Upper lobe of left lung (tissue), 6 donors: ENCODE results near the gene L3MBTL1. TPM values are rescaled to one million over a fixed set of nuclear protein-coding genes. Genes with fewer than 3 reads are reported as not detected.

Source experiments
- ATAC-seq, 2 donors: fragments of 200-7000 bp; cut with Tn5 transposase; one replicate each; pipeline ENCODE4 v1.9.1; 2022; ENCODE audit warnings: mild to moderate bottlenecking in 2 of 2, moderate library complexity in 2 of 2; ENCODE audit not compliant: low FRiP score in 2 of 2
- DNase-seq, 2 donors: peaks; one replicate each; pipeline ENCODE4 v3.0.0-alpha.2; 2019 to 2020
- H3K27ac ChIP-seq, 4 donors: fragments of 200-600 bp; sonication (generic); one replicate each; pipeline ENCODE4 v1.5.1; 2016 to 2019
- H3K27me3 ChIP-seq, 4 donors: fragments of 200-600 bp; sonication (generic); one replicate each; pipeline ENCODE4 v1.5.1; 2017 to 2019
- H3K36me3 ChIP-seq, 4 donors: fragments of 200-600 bp; sonication (generic); one replicate each; pipeline ENCODE4 v1.5.1; 2016 to 2019
- H3K4me1 ChIP-seq, 4 donors: fragments of 200-600 bp; sonication (generic); one replicate each; pipeline ENCODE4 v1.5.1; 2018 to 2019
- H3K4me3 ChIP-seq, 4 donors: fragments of 200-600 bp; sonication (generic); one replicate each; pipeline ENCODE4 v1.5.1; 2017 to 2019; ENCODE audit warnings: mild to moderate bottlenecking in 2 of 4, moderate library complexity in 1 of 4
- H3K9me3 ChIP-seq, 4 donors: fragments of 200-600 bp; sonication (generic); one replicate each; pipeline ENCODE4 v1.5.1; 2018 to 2019
- EP300 ChIP-seq, 4 donors: sonication (generic); formaldehyde crosslinking; IDR thresholded peaks; one replicate each; pipeline ENCODE4 v1.5.1; 2017; ENCODE audit warnings: antibody characterized with exemption in 4 of 4, control low read depth in 2 of 4
- POLR2A ChIP-seq, 4 donors: fragments of 450-650 bp; IDR thresholded peaks; one replicate each; pipeline ENCODE4 v1.5.1; 2016 to 2017; ENCODE audit warnings: antibody characterized with exemption in 4 of 4, mild to moderate bottlenecking in 2 of 4
- POLR2AphosphoS5 ChIP-seq, 2 donors: sonication (generic); formaldehyde crosslinking; IDR thresholded peaks; one replicate each; pipeline ENCODE4 v1.5.1; 2017; ENCODE audit warnings: antibody characterized with exemption in 2 of 2
- WGBS, 2 donors: methylation state at CpG; one replicate each; pipeline ENCODE4 v1.1.5; 2017 to 2018; 5-methylcytosine and 5-hydroxymethylcytosine counted together
- total RNA-seq, 6 donors: library from RNA; depleted of rRNA in 4 of 6; stranded (reverse); fragments of >200 nt in 4 of 6; gene quantifications; one replicate each; pipeline versions ENCODE4 v1.1.0 to v1.2.1, GENCODE V29; 2016 to 2021
- TF ChIP-seq, protein P1 (sequence below), 6 experiments: fragments of 450-650 bp in 4 of 6; fragments of 200-600 bp in 2 of 6; sonication (generic) in 2 of 6; IDR thresholded peaks; one replicate each; pipeline ENCODE4 v1.5.1; 2016 to 2019; ENCODE audit warnings: antibody characterized with exemption in 6 of 6
- donor health status: DM: no; HTN: no; CAD: no; lungs with moderate emphysema.
- donor health status: DM: no; HTN: yes; CAD: no; lungs with severe emphysema.

The L3MBTL1 gene
- total RNA-seq, 6 donors from 2014 or later: 4.9 to 50.3 (median 11.3) TPM

DNA sequence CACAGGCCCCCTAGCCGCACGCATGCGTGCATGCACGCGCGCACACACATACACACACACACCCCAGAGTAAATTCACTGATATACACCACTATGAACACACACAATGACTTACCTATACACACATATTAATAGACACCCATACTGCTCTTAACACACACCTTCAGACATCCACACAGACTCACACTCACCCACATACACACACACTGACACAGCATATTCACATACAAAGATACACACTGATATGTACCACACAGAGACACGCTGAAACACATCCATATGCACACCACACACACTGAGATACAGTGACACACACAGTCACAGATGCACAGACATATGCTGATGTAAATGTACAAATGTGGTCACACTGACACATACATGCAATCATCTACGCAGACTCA, 57.0 kb downstream of the L3MBTL1 start:
- 91 to 98% methylated on average over 8 of the region's 8 CpGs for WGBS, 2 donors

DNA sequence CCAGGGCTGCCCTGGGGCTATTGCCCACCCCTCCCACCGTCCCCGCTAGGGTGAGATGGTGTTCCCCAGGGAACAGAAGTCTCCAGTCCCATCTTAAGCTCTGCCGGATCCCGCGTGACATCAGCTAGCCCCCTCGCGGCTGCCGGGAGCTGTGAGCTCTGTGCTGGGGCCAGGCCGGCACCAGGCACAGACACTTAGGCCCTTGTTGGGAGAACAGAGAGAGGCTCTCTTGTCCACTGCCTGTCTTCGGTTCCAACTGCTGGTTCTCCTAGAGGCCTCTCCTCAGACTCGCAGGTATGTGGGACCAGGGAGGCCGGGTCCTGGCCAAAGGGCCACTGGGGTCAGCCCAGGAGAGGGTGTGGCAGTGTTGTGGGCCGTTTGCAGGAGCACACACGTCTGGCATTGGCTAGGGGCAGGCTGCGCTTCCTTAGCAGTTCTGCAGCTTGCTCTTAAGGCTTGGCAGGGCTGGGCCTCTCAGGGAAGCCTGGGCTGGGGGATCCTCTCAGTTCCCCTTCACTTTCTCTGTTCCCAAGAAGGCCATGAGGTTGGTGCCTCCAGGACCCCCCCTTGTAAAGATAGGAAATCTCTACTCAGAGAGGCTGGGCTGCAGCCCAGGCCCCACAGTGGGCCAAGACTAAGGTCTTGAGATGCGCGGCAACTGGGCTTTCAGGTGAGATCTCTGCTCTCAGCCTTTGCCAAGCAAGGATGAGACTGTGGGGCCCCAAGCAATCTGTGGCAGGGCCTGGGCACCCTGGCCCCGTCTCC, 57.7 kb downstream of the L3MBTL1 start:
- Histone ChIP-seq H3K36me3 (no peaks in the 10 kb centered on the region), H3K27me3 (no peaks in the 10 kb centered on the region), H3K27ac (no peak overlapping the region), H3K9me3 (no peaks in the 10 kb centered on the region), H3K4me1 (peaks cover 0 to 5% (median 2%) of the 10 kb centered on the region in 4 donors), H3K4me3 (no peak overlapping the region)
- ATAC-seq (no peak), DNase-seq (peak in 1 of 2 donors; percentile 69)
- TF ChIP-seq POLR2A (IDR thresholded peaks at IDR 0.05) (no peak), EP300 (IDR thresholded peaks at IDR 0.05) (no peak), POLR2AphosphoS5 (IDR thresholded peaks at IDR 0.05) (no peak)
- TF ChIP-seq, protein P1, sequence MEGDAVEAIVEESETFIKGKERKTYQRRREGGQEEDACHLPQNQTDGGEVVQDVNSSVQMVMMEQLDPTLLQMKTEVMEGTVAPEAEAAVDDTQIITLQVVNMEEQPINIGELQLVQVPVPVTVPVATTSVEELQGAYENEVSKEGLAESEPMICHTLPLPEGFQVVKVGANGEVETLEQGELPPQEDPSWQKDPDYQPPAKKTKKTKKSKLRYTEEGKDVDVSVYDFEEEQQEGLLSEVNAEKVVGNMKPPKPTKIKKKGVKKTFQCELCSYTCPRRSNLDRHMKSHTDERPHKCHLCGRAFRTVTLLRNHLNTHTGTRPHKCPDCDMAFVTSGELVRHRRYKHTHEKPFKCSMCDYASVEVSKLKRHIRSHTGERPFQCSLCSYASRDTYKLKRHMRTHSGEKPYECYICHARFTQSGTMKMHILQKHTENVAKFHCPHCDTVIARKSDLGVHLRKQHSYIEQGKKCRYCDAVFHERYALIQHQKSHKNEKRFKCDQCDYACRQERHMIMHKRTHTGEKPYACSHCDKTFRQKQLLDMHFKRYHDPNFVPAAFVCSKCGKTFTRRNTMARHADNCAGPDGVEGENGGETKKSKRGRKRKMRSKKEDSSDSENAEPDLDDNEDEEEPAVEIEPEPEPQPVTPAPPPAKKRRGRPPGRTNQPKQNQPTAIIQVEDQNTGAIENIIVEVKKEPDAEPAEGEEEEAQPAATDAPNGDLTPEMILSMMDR (IDR thresholded peaks at IDR 0.05): no peak
- 78 to 100% methylated on average over 2 to 13 of the region's 18 CpGs for WGBS, 2 donors

More for the DNA sequence above, 57.0 kb downstream of the L3MBTL1 start:
- DNase-seq: no peak
- H3K27me3 ChIP-seq: no peaks in the 10 kb centered on the region
- H3K27ac ChIP-seq: no peak overlapping the region
- no peaks in the 10 kb centered on the region for H3K36me3 ChIP-seq
- no peak for ATAC-seq
- TF ChIP-seq POLR2A (IDR thresholded peaks at IDR 0.05) (no peak), EP300 (IDR thresholded peaks at IDR 0.05) (no peak), POLR2AphosphoS5 (IDR thresholded peaks at IDR 0.05) (no peak)
- TF ChIP-seq, protein P1 (IDR thresholded peaks at IDR 0.05): no peak
- no peak overlapping the region for H3K4me3 ChIP-seq
- no peaks in the 10 kb centered on the region for H3K9me3 ChIP-seq
- peaks cover 0 to 5% (median 2%) of the 10 kb centered on the region in 4 donors for H3K4me1 ChIP-seq

DNA sequence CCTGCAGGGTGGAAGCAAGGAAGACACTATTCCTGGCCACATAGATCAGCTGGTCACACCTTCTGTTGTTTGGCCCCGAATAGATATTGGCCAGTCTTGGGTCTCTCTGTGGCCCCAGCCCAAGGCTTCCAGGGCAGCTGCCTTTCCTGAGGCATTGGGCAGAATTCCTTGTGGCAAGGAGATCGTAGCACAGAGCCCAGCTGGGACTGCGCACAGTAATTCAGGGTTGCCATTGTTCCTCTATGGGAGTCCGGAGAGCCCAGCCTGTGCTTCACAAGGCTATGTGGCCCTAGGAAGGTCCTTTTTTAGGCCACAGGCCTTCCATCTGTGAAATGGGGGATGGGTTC, 58.2 kb downstream of the L3MBTL1 start:
- DNase-seq (no peak), ATAC-seq (no peak)
- Histone ChIP-seq H3K27me3 (no peaks in the 10 kb centered on the region), H3K36me3 (no peaks in the 10 kb centered on the region), H3K4me3 (no peak overlapping the region), H3K27ac (no peak overlapping the region), H3K4me1 (peaks cover 0 to 5% (median 2%) of the 10 kb centered on the region in 4 donors), H3K9me3 (no peaks in the 10 kb centered on the region)
- WGBS, 2 donors: 80 to 92% methylated on average over 1 to 4 of the region's 4 CpGs
- TF ChIP-seq, protein P1 (IDR thresholded peaks at IDR 0.05): no peak
- TF ChIP-seq EP300 (IDR thresholded peaks at IDR 0.05) (no peak), POLR2AphosphoS5 (IDR thresholded peaks at IDR 0.05) (no peak), POLR2A (IDR thresholded peaks at IDR 0.05) (no peak)

DNA sequence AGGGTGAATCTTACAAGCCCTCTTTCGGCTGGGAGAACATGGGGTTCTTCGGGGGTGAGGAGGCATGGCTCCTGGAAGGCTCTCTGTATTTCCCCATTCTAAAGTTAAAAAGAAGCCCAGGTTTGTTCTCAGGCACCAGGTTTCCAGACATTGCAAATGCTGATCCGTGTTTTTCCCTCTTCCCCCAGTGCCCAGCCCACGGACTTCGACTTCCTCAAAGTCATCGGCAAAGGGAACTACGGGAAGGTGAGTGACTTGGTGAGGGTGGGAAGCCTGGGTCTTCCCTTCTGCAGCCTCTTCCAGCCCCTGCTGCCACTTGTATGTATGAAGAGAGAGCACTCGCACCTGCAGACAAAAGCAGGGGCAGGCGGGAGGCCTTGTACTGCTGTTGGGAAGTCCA, 60.0 kb downstream of the L3MBTL1 start:
- TF ChIP-seq POLR2A (IDR thresholded peaks at IDR 0.05) (no peak), EP300 (IDR thresholded peaks at IDR 0.05) (no peak), POLR2AphosphoS5 (IDR thresholded peaks at IDR 0.05) (no peak)
- TF ChIP-seq, protein P1 (IDR thresholded peaks at IDR 0.05): no peak
- DNase-seq (no peak), ATAC-seq (no peak)
- H3K4me1 ChIP-seq: peaks cover 0 to 5% (median 2%) of the 10 kb centered on the region in 4 donors
- no peaks in the 10 kb centered on the region for H3K27me3 ChIP-seq
- 74 to 78% methylated on average over 8 to 9 of the region's 9 CpGs for WGBS, 2 donors
- H3K27ac ChIP-seq: no peak overlapping the region
- no peak overlapping the region for H3K4me3 ChIP-seq
- no peaks in the 10 kb centered on the region for H3K36me3 ChIP-seq
- no peaks in the 10 kb centered on the region for H3K9me3 ChIP-seq

DNA sequence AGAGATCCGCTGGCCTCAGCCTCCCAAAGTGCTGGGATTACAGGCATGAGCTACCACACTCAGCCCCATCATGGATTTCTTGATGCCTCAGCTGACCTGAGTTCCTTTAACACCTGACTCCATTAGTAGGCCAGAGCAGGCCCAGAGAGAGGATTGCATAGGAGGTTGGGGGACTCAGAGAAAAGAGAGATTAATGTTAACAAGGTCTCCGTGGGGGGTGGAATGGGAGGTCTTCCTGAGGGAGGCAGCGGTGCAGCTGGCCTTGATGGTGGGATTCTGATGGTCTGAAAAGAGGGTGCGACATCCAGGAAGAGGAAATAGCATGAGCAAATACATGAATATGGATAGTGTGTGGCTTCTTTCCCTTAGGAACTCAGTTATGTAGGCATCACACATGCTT, 61.2 kb downstream of the L3MBTL1 start:
- TF ChIP-seq POLR2A (IDR thresholded peaks at IDR 0.05): no peak
- no peak for TF ChIP-seq EP300 (IDR thresholded peaks at IDR 0.05)
- no peak for TF ChIP-seq POLR2AphosphoS5 (IDR thresholded peaks at IDR 0.05)
- TF ChIP-seq, protein P1 (IDR thresholded peaks at IDR 0.05): no peak
- no peaks in the 10 kb centered on the region for H3K27me3 ChIP-seq
- WGBS, 2 donors: 85 to 92% methylated on average over 4 of the region's 4 CpGs
- ATAC-seq: no peak
- no peak overlapping the region for H3K4me3 ChIP-seq
- H3K36me3 ChIP-seq: no peaks in the 10 kb centered on the region
- no peak overlapping the region for H3K27ac ChIP-seq
- DNase-seq: no peak
- no peaks in the 10 kb centered on the region for H3K9me3 ChIP-seq
- peaks cover 0 to 1% (median under 1%) of the 10 kb centered on the region in 4 donors for H3K4me1 ChIP-seq
